Common myeloid progenitor, CD34-positive (primary cell): ENCODE results near the gene RASSF8.
A peak's percentile ranks its signal among the peaks of the same experiment; 100 is the strongest.

ENCODE experiments used
- CTCF ChIA-PET: fragments of 350-600 bp; sonication (Branson Sonifier 250); formaldehyde crosslinking; loops from one replicate; lab custom pipeline; 2021; ENCODE audit warnings: antibody characterized with exemption; lab: Charles Lee
- POLR2A ChIA-PET: fragments of 350-600 bp; sonication (Branson Sonifier 250); formaldehyde crosslinking; loops from one replicate; lab custom pipeline; 2021; ENCODE audit warnings: antibody characterized with exemption; lab: Charles Lee
- DNase-seq, 3 donors: peaks; one replicate each; pipeline versions ENCODE4 v3.0.0 to v3.0.0-alpha.2; 2013
- H3K27ac ChIP-seq, 2 experiments: 1 replicate in 1 of 2; 2 replicates in 1 of 2; pipeline ENCODE4 v1.7.0; 2013; ENCODE audit warnings: inconsistent platforms in 2 of 2, low read length in 2 of 2, mild to moderate bottlenecking in 2 of 2, low read depth in 1 of 2, moderate library complexity in 1 of 2; ENCODE audit not compliant: severe bottlenecking in 2 of 2, insufficient read depth in 1 of 2, poor library complexity in 1 of 2
- H3K27me3 ChIP-seq, 5 experiments: replicated peaks in 2 of 5; 1 replicate in 3 of 5; 2 replicates in 2 of 5; pipeline versions ENCODE4 v1.6.1 to v1.7.0; 2013; ENCODE audit warnings: low read length in 4 of 5, mild to moderate bottlenecking in 2 of 5, moderate library complexity in 2 of 5, inconsistent platforms in 1 of 5; ENCODE audit not compliant: insufficient read depth in 5 of 5, control insufficient read depth in 4 of 5
- H3K36me3 ChIP-seq, 4 experiments: 1 replicate in 2 of 4; 2 replicates in 2 of 4; pipeline versions ENCODE4 v1.6.1 to v1.7.0; 2013; ENCODE audit warnings: low read length in 3 of 4, control low read depth in 1 of 4, mild to moderate bottlenecking in 1 of 4; ENCODE audit not compliant: control insufficient read depth in 4 of 4, insufficient read depth in 4 of 4
- H3K4me1 ChIP-seq, 4 experiments: 1 replicate in 3 of 4; 2 replicates in 1 of 4; pipeline versions ENCODE4 v1.6.1 to v1.7.1; 2013; ENCODE audit warnings: low read length in 3 of 4, mild to moderate bottlenecking in 3 of 4, control low read depth in 1 of 4, inconsistent platforms in 1 of 4, moderate library complexity in 1 of 4; ENCODE audit not compliant: control insufficient read depth in 4 of 4, insufficient read depth in 4 of 4; ENCODE audit errors: control extremely low read depth in 1 of 4
- H3K4me3 ChIP-seq, 7 experiments: 1 replicate in 4 of 7; 2 replicates in 3 of 7; pipeline versions ENCODE4 v1.5.1 to v1.7.0; 2013; ENCODE audit warnings: mild to moderate bottlenecking in 7 of 7, low read length in 6 of 7, moderate library complexity in 6 of 7, inconsistent platforms in 2 of 7, low read depth in 2 of 7, control low read depth in 1 of 7; ENCODE audit not compliant: insufficient read depth in 4 of 7, control insufficient read depth in 1 of 7; ENCODE audit errors: extremely low read depth in 1 of 7
- H3K9me3 ChIP-seq, 5 experiments: 1 replicate in 4 of 5; 2 replicates in 1 of 5; pipeline versions ENCODE4 v1.6.1 to v1.7.1; 2013; ENCODE audit warnings: low read length in 4 of 5, mild to moderate bottlenecking in 2 of 5, inconsistent platforms in 1 of 5, low read depth in 1 of 5, moderate library complexity in 1 of 5; ENCODE audit not compliant: control insufficient read depth in 4 of 5, insufficient read depth in 2 of 5; ENCODE audit errors: control extremely low read depth in 1 of 5
- WGBS: methylation state at CpG from one replicate; pipeline ENCODE4 v1.1.5; 2013; ENCODE audit not compliant: insufficient coverage; 5-methylcytosine and 5-hydroxymethylcytosine counted together

Gene RASSF8

GRCh38 chr12:26043135-26044006 is 84.9 kb downstream of the RASSF8 start:
- Histone ChIP-seq H3K36me3 (no peaks in the 10 kb centered on the region), H3K4me3 (no peak overlapping the region), H3K4me1 (no peaks in the 10 kb centered on the region), H3K27ac (no peak overlapping the region), H3K9me3 (no peaks in the 10 kb centered on the region), H3K27me3 (no peaks in the 10 kb centered on the region)
- WGBS, result 96% methylated on average over 4 of the region's 10 CpGs
- ChIA-PET CTCF (no interaction called here), POLR2A (no interaction called here)
- DNase-seq, result no peak

- CTCF ChIA-PET, result interaction anchor here (1.0 kb wide), 1 partner anchor 11 kb away, joined by 3 read pairs; no protein-coding TSS in a partner anchor
- H3K36me3 ChIP-seq, result no peaks in the 10 kb centered on the region
- POLR2A ChIA-PET, result no interaction called here
- H3K9me3 ChIP-seq, result no peaks in the 10 kb centered on the region
- H3K4me3 ChIP-seq, result no peak overlapping the region
- no peak overlapping the region for H3K27ac ChIP-seq
- no peaks in the 10 kb centered on the region for H3K4me1 ChIP-seq
- no peak for DNase-seq
- H3K27me3 ChIP-seq, result no peaks in the 10 kb centered on the region
These were observed 85.5 kb downstream of the RASSF8 start for GRCh38 chr12:26044007-26044394.

- H3K9me3 ChIP-seq, result no peaks in the 10 kb centered on the region
- H3K27ac ChIP-seq, result no peak overlapping the region
- CTCF ChIA-PET, result interaction anchor here (1.0 kb wide), 1 partner anchor 12 kb away, joined by 3 read pairs; no protein-coding TSS in a partner anchor
- no peak overlapping the region for H3K4me3 ChIP-seq
- no CpG with 5 or more reads among the region's 1 CpG for WGBS
- no peaks in the 10 kb centered on the region for H3K4me1 ChIP-seq
- no peak for DNase-seq
- POLR2A ChIA-PET, result no interaction called here
- H3K36me3 ChIP-seq, result no peaks in the 10 kb centered on the region
- no peaks in the 10 kb centered on the region for H3K27me3 ChIP-seq
These were observed 86.1 kb downstream of the RASSF8 start for GRCh38 chr12:26044592-26044991.

GRCh38 chr12:26046203-26046602 is 87.7 kb downstream of the RASSF8 start:
- Histone ChIP-seq H3K27ac (no peak overlapping the region), H3K27me3 (no peaks in the 10 kb centered on the region), H3K36me3 (no peaks in the 10 kb centered on the region), H3K4me1 (no peaks in the 10 kb centered on the region), H3K4me3 (no peak overlapping the region), H3K9me3 (no peaks in the 10 kb centered on the region)
- DNase-seq, result no peak
- ChIA-PET CTCF (no interaction called here), POLR2A (no interaction called here)

- no peak for DNase-seq
- Histone ChIP-seq H3K27ac (no peak overlapping the region), H3K9me3 (no peaks in the 10 kb centered on the region), H3K27me3 (no peaks in the 10 kb centered on the region), H3K4me1 (no peaks in the 10 kb centered on the region), H3K4me3 (no peak overlapping the region), H3K36me3 (no peaks in the 10 kb centered on the region)
- ChIA-PET CTCF (no interaction called here), POLR2A (no interaction called here)
- 100% methylated on average over 1 of the region's 1 CpG for WGBS
These were observed 88.4 kb downstream of the RASSF8 start for GRCh38 chr12:26046906-26047305.

GRCh38 chr12:26047401-26048226 is 89.1 kb downstream of the RASSF8 start:
- DNase-seq, result peak in 2 of 3 donors; percentile 10 to 26
- no peak overlapping the region for H3K27ac ChIP-seq
- H3K27me3 ChIP-seq, result no peaks in the 10 kb centered on the region
- no peak overlapping the region for H3K4me3 ChIP-seq
- WGBS, result 95% methylated on average over 8 of the region's 9 CpGs
- no peaks in the 10 kb centered on the region for H3K36me3 ChIP-seq
- CTCF ChIA-PET, result no interaction called here
- H3K9me3 ChIP-seq, result no peaks in the 10 kb centered on the region
- POLR2A ChIA-PET, result no interaction called here
- H3K4me1 ChIP-seq, result no peaks in the 10 kb centered on the region

GRCh38 chr12:26052652-26053051 is 94.2 kb downstream of the RASSF8 start:
- Histone ChIP-seq H3K9me3 (no peaks in the 10 kb centered on the region), H3K36me3 (no peaks in the 10 kb centered on the region), H3K27me3 (no peaks in the 10 kb centered on the region), H3K27ac (no peak overlapping the region), H3K4me1 (peaks cover 0 to 5% (median 2%) of the 10 kb centered on the region in 4 experiments), H3K4me3 (no peak overlapping the region)
- no peak for DNase-seq
- WGBS, result 60% methylated on average over 1 of the region's 4 CpGs
- CTCF ChIA-PET, result no interaction called here
- POLR2A ChIA-PET, result interaction anchor here (0.7 kb wide), 1 partner anchor 638 kb away, joined by 3 read pairs; no protein-coding TSS in a partner anchor
